CD4-positive, alpha-beta T cell treated with Interferon gamma for 1 hour (primary cell): Measurements from ENCODE around the gene ZFAND2B.
"Not testable (repeated sequence)": the region's sequence is repeated elsewhere in the genome, so short reads cannot be mapped to it uniquely, and the experiment has no call there.

Source experiments
- DNase-seq: peaks from one replicate; pipeline ENCODE4 v3.0.0-alpha.2; 2020

Gene ZFAND2B

GRCh38 chr2:219175928-219176817, 30.4 kb upstream of the ZFAND2B start:
- peak; percentile 64 for DNase-seq

- DNase-seq = peak; percentile 88
Observed at GRCh38 chr2:219176818-219177551, 29.6 kb upstream of the ZFAND2B start, which contains the start of gene CNPPD1. Gene CNPPD1, minus strand, starts transcription at chr2:219176925. Its CDS starts 97 bp downstream, at chr2:219176828.

GRCh38 chr2:219177552-219178376, 28.8 kb upstream of the ZFAND2B start, which contains the start of gene RETREG2:
Gene RETREG2, plus strand, starts transcription at chr2:219178275. Its CDS starts 78 bp downstream, at chr2:219178353.
- peak; percentile 91 for DNase-seq

- DNase-seq = no peak
Observed at GRCh38 chr2:219178377-219179175, 28.0 kb upstream of the ZFAND2B start.

GRCh38 chr2:219179601-219180465, 26.7 kb upstream of the ZFAND2B start:
- DNase-seq = no peak

GRCh38 chr2:219180961-219181360, 25.6 kb upstream of the ZFAND2B start:
- no peak for DNase-seq

GRCh38 chr2:219181531-219181930, 25.1 kb upstream of the ZFAND2B start:
- no peak for DNase-seq

GRCh38 chr2:219182331-219183150, 24.0 kb upstream of the ZFAND2B start:
- DNase-seq = no peak

GRCh38 chr2:219183151-219183772, 23.3 kb upstream of the ZFAND2B start:
- DNase-seq = no peak

- no peak for DNase-seq
Observed at GRCh38 chr2:219184121-219184520, 22.5 kb upstream of the ZFAND2B start.

GRCh38 chr2:219186754-219187456, 19.7 kb upstream of the ZFAND2B start:
- DNase-seq = no peak

- no peak for DNase-seq
Observed at GRCh38 chr2:219197388-219197787, 9.2 kb upstream of the ZFAND2B start.

- no peak for DNase-seq
Observed at GRCh38 chr2:219198974-219199373, 7.6 kb upstream of the ZFAND2B start.

GRCh38 chr2:219199470-219200211, 6.9 kb upstream of the ZFAND2B start:
- no peak for DNase-seq

GRCh38 chr2:219200502-219201326, 5.9 kb upstream of the ZFAND2B start:
- peak; percentile 29 for DNase-seq

GRCh38 chr2:219201331-219201730, 5.3 kb upstream of the ZFAND2B start:
- DNase-seq = not testable (repeated sequence)
